Measurements from ENCODE around the gene EFNA1.

Gene EFNA1

GRCh38 chr1:155131285-155131684 lies 3.6 kb downstream of the EFNA1 start:
- Histone ChIP-seq H3K4me3 (ENCODE audit: low read depth, low read length) (no peak overlapping the region), H3K9me3 (ENCODE audit: control insufficient read depth, insufficient read depth, low read depth, low read length) (no peaks in the 10 kb centered on the region), H3K4me1 (ENCODE audit: control insufficient read depth, insufficient read depth, low read length) (peaks cover 18% of the 10 kb centered on the region), H3K36me3 (ENCODE audit: control insufficient read depth in 2 of 2, insufficient read depth in 1 of 2, low read length in 2 of 2) (peaks cover 3 to 36% of the 10 kb centered on the region in 2 experiments; a peak in 2 of 3 replicates), H3K27ac (ENCODE audit: extremely low read depth, low read depth, low read length) (no peak overlapping the region)
- ChIA-PET CTCF (interaction anchor here (1.0 to 8.1 kb wide), 6 partner anchors 37 to 46 kb away, joined by 3 to 54 read pairs (median 9); partner anchors contain the start of gene KRTCAP2), POLR2A (interaction anchor here (1.0 to 3.5 kb wide), 3 partner anchors 11 to 41 kb away, joined by 3 to 17 read pairs (median 5); partner anchors contain the start of gene KRTCAP2)
- TF ChIP-seq ZNF660 (tag by site-specific recombination; IDR thresholded peaks at IDR 0.05) = no peak
- no peak for TF ChIP-seq ZSCAN18 (tag by site-specific recombination; IDR thresholded peaks at IDR 0.05)
- no peak for TF ChIP-seq SALL2 (tag by site-specific recombination; IDR thresholded peaks at IDR 0.05; ENCODE audit: borderline replicate concordance)
- TF ChIP-seq KLF8 (tag by site-specific recombination; IDR thresholded peaks at IDR 0.05) = no peak
- no peak for TF ChIP-seq ZNF747 (tag by site-specific recombination; IDR thresholded peaks at IDR 0.05)
- TF ChIP-seq, protein P1, sequence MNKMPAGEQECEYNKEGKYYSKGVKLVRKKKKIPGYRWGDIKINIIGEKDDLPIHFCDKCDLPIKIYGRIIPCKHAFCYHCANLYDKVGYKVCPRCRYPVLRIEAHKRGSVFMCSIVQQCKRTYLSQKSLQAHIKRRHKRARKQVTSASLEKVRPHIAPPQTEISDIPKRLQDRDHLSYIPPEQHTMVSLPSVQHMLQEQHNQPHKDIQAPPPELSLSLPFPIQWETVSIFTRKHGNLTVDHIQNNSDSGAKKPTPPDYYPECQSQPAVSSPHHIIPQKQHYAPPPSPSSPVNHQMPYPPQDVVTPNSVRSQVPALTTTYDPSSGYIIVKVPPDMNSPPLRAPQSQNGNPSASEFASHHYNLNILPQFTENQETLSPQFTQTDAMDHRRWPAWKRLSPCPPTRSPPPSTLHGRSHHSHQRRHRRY (tag by site-specific recombination; IDR thresholded peaks at IDR 0.05) = no peak
- TF ChIP-seq ZBTB17 (tag by site-specific recombination; IDR thresholded peaks at IDR 0.05) = no peak
- no peak for TF ChIP-seq ZNF610 (tag by site-specific recombination; IDR thresholded peaks at IDR 0.05; ENCODE audit: borderline replicate concordance)
- no peak for TF ChIP-seq ZNF785 (tag by site-specific recombination; IDR thresholded peaks at IDR 0.05)
- no peak for TF ChIP-seq ZFHX2 (tag by site-specific recombination; conservative IDR thresholded peaks at IDR 0.05)
- TF ChIP-seq ZNF626 (tag by site-specific recombination; IDR thresholded peaks at IDR 0.05) = no peak
- no peak for TF ChIP-seq ZNF114 (tag by site-specific recombination; IDR thresholded peaks at IDR 0.05)
- TF ChIP-seq ZIC2 (tag by site-specific recombination; IDR thresholded peaks at IDR 0.05) = no peak

GRCh38 chr1:155131856-155132255 lies 4.2 kb downstream of the EFNA1 start:
- Histone ChIP-seq H3K27ac (ENCODE audit: extremely low read depth, low read depth, low read length) (no peak overlapping the region), H3K4me3 (ENCODE audit: low read depth, low read length) (no peak overlapping the region), H3K36me3 (ENCODE audit: control insufficient read depth in 2 of 2, insufficient read depth in 1 of 2, low read length in 2 of 2) (peaks cover 3 to 36% of the 10 kb centered on the region in 2 experiments; a peak in 2 of 3 replicates), H3K4me1 (ENCODE audit: control insufficient read depth, insufficient read depth, low read length) (peaks cover 16% of the 10 kb centered on the region), H3K9me3 (ENCODE audit: control insufficient read depth, insufficient read depth, low read depth, low read length) (no peaks in the 10 kb centered on the region)
- CTCF ChIA-PET = interaction anchor here (0.6 to 8.1 kb wide), 7 partner anchors 40 to 944 kb away, joined by 3 to 54 read pairs (median 7); partner anchors contain the start of gene KRTCAP2
- TF ChIP-seq ZNF785 (tag by site-specific recombination; IDR thresholded peaks at IDR 0.05) (no peak), ZNF701 (tag by site-specific recombination; IDR thresholded peaks at IDR 0.05) (no peak)
- POLR2A ChIA-PET = interaction anchor here (1.0 to 3.5 kb wide), 2 partner anchors 10 to 41 kb away, joined by 3 to 17 read pairs; partner anchors contain the start of gene KRTCAP2

- H3K4me1 ChIP-seq (ENCODE audit: control insufficient read depth, insufficient read depth, low read length) = peaks cover 11% of the 10 kb centered on the region
- CTCF ChIA-PET = interaction anchor here (1.3 to 8.1 kb wide), 4 partner anchors 10 to 48 kb away, joined by 4 to 54 read pairs (median 8); partner anchors contain the start of gene KRTCAP2
- peaks cover 3 to 53% of the 10 kb centered on the region in 2 experiments; a peak in 2 of 3 replicates for H3K36me3 ChIP-seq (ENCODE audit: control insufficient read depth in 2 of 2, insufficient read depth in 1 of 2, low read length in 2 of 2)
- no peak for TF ChIP-seq ZNF555 (tag by site-specific recombination; conservative IDR thresholded peaks at IDR 0.05)
- TF ChIP-seq, protein P2, sequence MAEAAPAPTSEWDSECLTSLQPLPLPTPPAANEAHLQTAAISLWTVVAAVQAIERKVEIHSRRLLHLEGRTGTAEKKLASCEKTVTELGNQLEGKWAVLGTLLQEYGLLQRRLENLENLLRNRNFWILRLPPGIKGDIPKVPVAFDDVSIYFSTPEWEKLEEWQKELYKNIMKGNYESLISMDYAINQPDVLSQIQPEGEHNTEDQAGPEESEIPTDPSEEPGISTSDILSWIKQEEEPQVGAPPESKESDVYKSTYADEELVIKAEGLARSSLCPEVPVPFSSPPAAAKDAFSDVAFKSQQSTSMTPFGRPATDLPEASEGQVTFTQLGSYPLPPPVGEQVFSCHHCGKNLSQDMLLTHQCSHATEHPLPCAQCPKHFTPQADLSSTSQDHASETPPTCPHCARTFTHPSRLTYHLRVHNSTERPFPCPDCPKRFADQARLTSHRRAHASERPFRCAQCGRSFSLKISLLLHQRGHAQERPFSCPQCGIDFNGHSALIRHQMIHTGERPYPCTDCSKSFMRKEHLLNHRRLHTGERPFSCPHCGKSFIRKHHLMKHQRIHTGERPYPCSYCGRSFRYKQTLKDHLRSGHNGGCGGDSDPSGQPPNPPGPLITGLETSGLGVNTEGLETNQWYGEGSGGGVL (tag by site-specific recombination; IDR thresholded peaks at IDR 0.05) = no peak
- TF ChIP-seq ZNF473 (tag by site-specific recombination; IDR thresholded peaks at IDR 0.05) = no peak
- TF ChIP-seq ZNF670 (tag by site-specific recombination; IDR thresholded peaks at IDR 0.05; ENCODE audit: low read depth) = no peak
- TF ChIP-seq ZNF626 (tag by site-specific recombination; IDR thresholded peaks at IDR 0.05) = no peak
- no peak for TF ChIP-seq ZSCAN30 (tag by site-specific recombination; IDR thresholded peaks at IDR 0.05)
- no peak for TF ChIP-seq GFI1B (tag by site-specific recombination; IDR thresholded peaks at IDR 0.05)
- no peak for TF ChIP-seq ZNF10 (tag by site-specific recombination; IDR thresholded peaks at IDR 0.05)
- no peak for TF ChIP-seq ZNF23 (tag by site-specific recombination; IDR thresholded peaks at IDR 0.05; ENCODE audit: borderline replicate concordance)
- TF ChIP-seq, protein P3, sequence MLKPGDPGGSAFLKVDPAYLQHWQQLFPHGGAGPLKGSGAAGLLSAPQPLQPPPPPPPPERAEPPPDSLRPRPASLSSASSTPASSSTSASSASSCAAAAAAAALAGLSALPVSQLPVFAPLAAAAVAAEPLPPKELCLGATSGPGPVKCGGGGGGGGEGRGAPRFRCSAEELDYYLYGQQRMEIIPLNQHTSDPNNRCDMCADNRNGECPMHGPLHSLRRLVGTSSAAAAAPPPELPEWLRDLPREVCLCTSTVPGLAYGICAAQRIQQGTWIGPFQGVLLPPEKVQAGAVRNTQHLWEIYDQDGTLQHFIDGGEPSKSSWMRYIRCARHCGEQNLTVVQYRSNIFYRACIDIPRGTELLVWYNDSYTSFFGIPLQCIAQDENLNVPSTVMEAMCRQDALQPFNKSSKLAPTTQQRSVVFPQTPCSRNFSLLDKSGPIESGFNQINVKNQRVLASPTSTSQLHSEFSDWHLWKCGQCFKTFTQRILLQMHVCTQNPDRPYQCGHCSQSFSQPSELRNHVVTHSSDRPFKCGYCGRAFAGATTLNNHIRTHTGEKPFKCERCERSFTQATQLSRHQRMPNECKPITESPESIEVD (tag by site-specific recombination; IDR thresholded peaks at IDR 0.05) = no peak
- TF ChIP-seq ZNF514 (tag by site-specific recombination; IDR thresholded peaks at IDR 0.05) = no peak
- no peak for TF ChIP-seq ZNF830 (tag by site-specific recombination; IDR thresholded peaks at IDR 0.05; ENCODE audit: low read depth)
- H3K4me3 ChIP-seq (ENCODE audit: low read depth, low read length) = no peak overlapping the region
- POLR2A ChIA-PET = interaction anchor here (1.4 to 1.5 kb wide), 2 partner anchors 7 to 10 kb away, joined by 4 to 7 read pairs; no protein-coding TSS in a partner anchor
- H3K9me3 ChIP-seq (ENCODE audit: control insufficient read depth, insufficient read depth, low read depth, low read length) = no peaks in the 10 kb centered on the region
- no peak overlapping the region for H3K27ac ChIP-seq (ENCODE audit: extremely low read depth, low read depth, low read length)
These were observed 6.2 kb downstream of the EFNA1 start for GRCh38 chr1:155133799-155134281.

Measured in HEK293 (cell line).